Measurements from ENCODE around the gene RLN2. TPM values are rescaled to one million over a fixed set of nuclear protein-coding genes. Genes with fewer than 3 reads are reported as not detected.

RLN2 gene
- total RNA-seq, 1 experiment from 2014 or later = 3.7 TPM

DNA sequence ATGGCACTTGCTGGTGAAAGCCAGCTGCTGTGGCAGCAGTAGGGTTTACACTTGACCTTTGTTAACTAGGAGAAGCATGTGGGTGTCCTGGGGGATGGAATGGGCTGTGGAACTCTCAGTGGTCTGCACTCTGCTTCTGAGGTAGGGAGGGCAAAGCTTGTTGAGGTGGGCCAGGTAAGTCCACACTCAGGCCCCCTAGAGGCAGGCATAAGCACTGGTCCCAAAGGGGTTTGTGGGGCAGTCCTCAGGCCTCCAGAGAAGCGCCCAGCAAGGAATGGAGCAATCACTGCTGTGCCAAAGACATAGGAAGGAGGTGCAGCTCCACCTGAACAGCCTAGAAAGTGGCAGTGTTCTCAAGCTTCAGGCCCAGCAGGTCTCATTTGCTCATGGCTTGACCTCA is 38.6 kb downstream of the RLN2 start:
- no peak overlapping the region for H3K56ac ChIP-seq (ENCODE audit: insufficient read length, low read depth, low read length)
- no CpG with 5 or more reads among the region's 1 CpG for WGBS (ENCODE audit: extremely low coverage, insufficient read length, low lambda C conversion rate)
- no peak overlapping the region for H2BK120ac ChIP-seq (ENCODE audit: low read depth, low read length, poor library complexity, severe bottlenecking)
- no peaks in the 10 kb centered on the region for H3K27me3 ChIP-seq (ENCODE audit: insufficient read depth, low read length)
- H3K9me3 Mint-ChIP-seq = no peaks in the 10 kb centered on the region
- H2AK5ac ChIP-seq (ENCODE audit: insufficient read length, low read length) = no peak overlapping the region
- peak; percentile 63 for TF ChIP-seq CTCF (conservative IDR thresholded peaks at IDR 0.05)
- no peaks in the 10 kb centered on the region for H3K79me2 ChIP-seq (ENCODE audit: insufficient read depth, low read length)
- no peaks in the 10 kb centered on the region for H3K79me1 ChIP-seq (ENCODE audit: insufficient read depth, low read depth, low read length, poor library complexity, severe bottlenecking)
- H3K23me2 ChIP-seq (ENCODE audit: insufficient read length, low read depth, low read length, poor library complexity, severe bottlenecking) = no peaks in the 10 kb centered on the region
- no peak overlapping the region for H2BK15ac ChIP-seq (ENCODE audit: low read depth, low read length)
- no peak overlapping the region for H4K5ac ChIP-seq (ENCODE audit: insufficient read length, low read depth, low read length)
- H3K9me3 ChIP-seq (ENCODE audit: control insufficient read depth, low read depth, low read length) = no peaks in the 10 kb centered on the region
- no peak overlapping the region for H4K91ac ChIP-seq (ENCODE audit: insufficient read length, low read depth, low read length)
- H3K4me1 ChIP-seq (ENCODE audit: insufficient read depth, low read length) = peaks cover 4% of the 10 kb centered on the region; the same call in 1 of the 2 replicates
- no peak overlapping the region for H3K14ac ChIP-seq (ENCODE audit: insufficient read depth, low read length)
- no peak overlapping the region for H3K18ac ChIP-seq (ENCODE audit: insufficient read length, low read depth, low read length)
- H2BK20ac ChIP-seq (ENCODE audit: low read depth, low read length, poor library complexity, severe bottlenecking) = no peak overlapping the region
- DNase-seq = peak; percentile 59
- H3K4ac ChIP-seq (ENCODE audit: low read depth, low read length) = no peak overlapping the region
- H2BK5ac ChIP-seq (ENCODE audit: insufficient read length, low read length) = no peak overlapping the region
- H3T11ph ChIP-seq (ENCODE audit: low read length) = no peak overlapping the region
- no peak overlapping the region for H4K8ac ChIP-seq (replicated peaks; ENCODE audit: insufficient read length, low read depth, low read length)
- H2BK12ac ChIP-seq (ENCODE audit: insufficient read length, low read depth, low read length) = no peak overlapping the region
- no peaks in the 10 kb centered on the region; the same call in 1 of the 2 replicates for H3K27me3 Mint-ChIP-seq (ENCODE audit: low read depth)
- no peak overlapping the region for H3K4me3 Mint-ChIP-seq
- no peak overlapping the region for H3K23ac ChIP-seq (ENCODE audit: insufficient read length, low read depth, low read length)
- H4K20me1 ChIP-seq (ENCODE audit: control insufficient read depth, insufficient read depth, insufficient read length) = no peaks in the 10 kb centered on the region
- no peak overlapping the region; a peak in 1 of 7 replicates for H3K27ac Mint-ChIP-seq
- H3K36me3 Mint-ChIP-seq (ENCODE audit: insufficient read depth in 1 of 3, low read depth in 3 of 3) = no peaks in the 10 kb centered on the region; a peak in 1 of 7 replicates
- no peak overlapping the region for H3K4me2 ChIP-seq (ENCODE audit: insufficient read depth, insufficient read length, low read length)
- no peak overlapping the region for H2AFZ ChIP-seq (ENCODE audit: low read length)
- peaks cover 13 to 20% of the 10 kb centered on the region in 2 experiments for H3K4me1 Mint-ChIP-seq
- no peak overlapping the region for H3K27ac ChIP-seq (ENCODE audit: insufficient read length, low read depth, low read length)
- no peak overlapping the region for H3K9ac ChIP-seq (ENCODE audit: extremely low read depth, insufficient read length, low read length)
